HEK293 (cell line): Measurements from ENCODE around the gene STK16.

Experiments
- BCL11A ChIP-seq: fragments of 450-650 bp; formaldehyde crosslinking; IDR thresholded peaks from 2 replicates; pipeline ENCODE4 v1.5.1; 2016; ENCODE audit warnings: low read depth, missing biosample characterization, missing genetic modification characterization
- HOXC10 ChIP-seq: sonication (generic); formaldehyde crosslinking; IDR thresholded peaks from 2 replicates; pipeline ENCODE4 v1.8.1; 2023; ENCODE audit warnings: mild to moderate bottlenecking, missing genetic modification reagents
- TCF7L2 ChIP-seq: IDR thresholded peaks from 2 replicates; pipeline ENCODE4 v1.6.1; 2011; ENCODE audit warnings: low read depth, mild to moderate bottlenecking, inconsistent platforms, low read length, moderate library complexity, borderline replicate concordance
- YY1 ChIP-seq: fragments of 450-650 bp; formaldehyde crosslinking; IDR thresholded peaks from 2 replicates; pipeline ENCODE4 v1.5.1; 2018; ENCODE audit warnings: missing biosample characterization, missing genetic modification characterization
- YY2 ChIP-seq: fragments of 450-650 bp; formaldehyde crosslinking; IDR thresholded peaks from 2 replicates; pipeline ENCODE4 v1.5.1; 2016; ENCODE audit warnings: missing biosample characterization, missing genetic modification characterization
- ZBTB44 ChIP-seq: fragments of 450-650 bp; IDR thresholded peaks from 2 replicates; pipeline ENCODE4 v1.5.1; 2018; ENCODE audit warnings: missing biosample characterization, mild to moderate bottlenecking, missing genetic modification characterization
- ZBTB7A ChIP-seq: fragments of 450-650 bp; formaldehyde crosslinking; IDR thresholded peaks from 2 replicates; pipeline ENCODE4 v1.5.1; 2016; ENCODE audit warnings: low read depth, missing biosample characterization, missing genetic modification characterization
- TF ChIP-seq, protein P1 (sequence below): fragments of 450-650 bp; formaldehyde crosslinking; IDR thresholded peaks from 2 replicates; pipeline ENCODE4 v1.5.1; 2017; ENCODE audit warnings: missing biosample characterization, mild to moderate bottlenecking, missing genetic modification characterization, moderate library complexity
- TF ChIP-seq, protein P2 (sequence below): fragments of 450-650 bp; formaldehyde crosslinking; IDR thresholded peaks from 2 replicates; pipeline ENCODE4 v1.5.1; 2016; ENCODE audit warnings: missing biosample characterization, missing genetic modification characterization

GRCh38 chr2:219213026-219213415 lies 32.3 kb upstream of the STK16 start:
- TF ChIP-seq BCL11A (tag by site-specific recombination) (no peak), HOXC10 (no peak), ZBTB44 (tag by site-specific recombination) (no peak), YY2 (tag by site-specific recombination) (no peak), YY1 (no peak), ZBTB7A (no peak), TCF7L2 (no peak)
- TF ChIP-seq, protein P1, sequence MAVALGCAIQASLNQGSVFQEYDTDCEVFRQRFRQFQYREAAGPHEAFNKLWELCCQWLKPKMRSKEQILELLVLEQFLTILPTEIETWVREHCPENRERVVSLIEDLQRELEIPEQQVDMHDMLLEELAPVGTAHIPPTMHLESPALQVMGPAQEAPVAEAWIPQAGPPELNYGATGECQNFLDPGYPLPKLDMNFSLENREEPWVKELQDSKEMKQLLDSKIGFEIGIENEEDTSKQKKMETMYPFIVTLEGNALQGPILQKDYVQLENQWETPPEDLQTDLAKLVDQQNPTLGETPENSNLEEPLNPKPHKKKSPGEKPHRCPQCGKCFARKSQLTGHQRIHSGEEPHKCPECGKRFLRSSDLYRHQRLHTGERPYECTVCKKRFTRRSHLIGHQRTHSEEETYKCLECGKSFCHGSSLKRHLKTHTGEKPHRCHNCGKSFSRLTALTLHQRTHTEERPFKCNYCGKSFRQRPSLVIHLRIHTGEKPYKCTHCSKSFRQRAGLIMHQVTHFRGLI (tag by site-specific recombination): no peak
- TF ChIP-seq, protein P2, sequence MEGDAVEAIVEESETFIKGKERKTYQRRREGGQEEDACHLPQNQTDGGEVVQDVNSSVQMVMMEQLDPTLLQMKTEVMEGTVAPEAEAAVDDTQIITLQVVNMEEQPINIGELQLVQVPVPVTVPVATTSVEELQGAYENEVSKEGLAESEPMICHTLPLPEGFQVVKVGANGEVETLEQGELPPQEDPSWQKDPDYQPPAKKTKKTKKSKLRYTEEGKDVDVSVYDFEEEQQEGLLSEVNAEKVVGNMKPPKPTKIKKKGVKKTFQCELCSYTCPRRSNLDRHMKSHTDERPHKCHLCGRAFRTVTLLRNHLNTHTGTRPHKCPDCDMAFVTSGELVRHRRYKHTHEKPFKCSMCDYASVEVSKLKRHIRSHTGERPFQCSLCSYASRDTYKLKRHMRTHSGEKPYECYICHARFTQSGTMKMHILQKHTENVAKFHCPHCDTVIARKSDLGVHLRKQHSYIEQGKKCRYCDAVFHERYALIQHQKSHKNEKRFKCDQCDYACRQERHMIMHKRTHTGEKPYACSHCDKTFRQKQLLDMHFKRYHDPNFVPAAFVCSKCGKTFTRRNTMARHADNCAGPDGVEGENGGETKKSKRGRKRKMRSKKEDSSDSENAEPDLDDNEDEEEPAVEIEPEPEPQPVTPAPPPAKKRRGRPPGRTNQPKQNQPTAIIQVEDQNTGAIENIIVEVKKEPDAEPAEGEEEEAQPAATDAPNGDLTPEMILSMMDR: no peak
